HG03378 (cell line): ENCODE measurements around the gene PRPS1L1.

Source experiments
- ATAC-seq: cut with Tn5 transposase; IDR thresholded peaks from one replicate; pipeline ENCODE4 v1.9.1; 2021; ENCODE audit warnings: mild to moderate bottlenecking, moderate library complexity; ENCODE audit not compliant: unreplicated experiment

PRPS1L1 gene

GRCh38 chr7:18016547-18017444 is 10.8 kb downstream of the PRPS1L1 start:
- ATAC-seq = no peak

- ATAC-seq = no peak
Observed at GRCh38 chr7:18013936-18014335, 13.7 kb downstream of the PRPS1L1 start.

GRCh38 chr7:18004372-18004771 is 23.3 kb downstream of the PRPS1L1 start:
- ATAC-seq = no peak

- ATAC-seq = no peak
Observed at GRCh38 chr7:18003286-18003994, 24.2 kb downstream of the PRPS1L1 start.

- no peak for ATAC-seq
Observed at GRCh38 chr7:17998692-17999091, 29.0 kb downstream of the PRPS1L1 start.

- no peak for ATAC-seq
Observed at GRCh38 chr7:17996442-17997223, 31.0 kb downstream of the PRPS1L1 start.

- no peak for ATAC-seq
Observed at GRCh38 chr7:17996040-17996439, 31.6 kb downstream of the PRPS1L1 start.

GRCh38 chr7:17994079-17994850 is 33.4 kb downstream of the PRPS1L1 start:
- ATAC-seq = no peak

GRCh38 chr7:17991866-17992648 is 35.6 kb downstream of the PRPS1L1 start:
- ATAC-seq = no peak

- ATAC-seq = no peak
Observed at GRCh38 chr7:17990761-17991160, 36.9 kb downstream of the PRPS1L1 start.

- ATAC-seq = no peak
Observed at GRCh38 chr7:17989546-17989945, 38.1 kb downstream of the PRPS1L1 start.

GRCh38 chr7:17988858-17989257 is 38.8 kb downstream of the PRPS1L1 start:
- ATAC-seq = no peak

GRCh38 chr7:17988141-17988540 is 39.5 kb downstream of the PRPS1L1 start:
- no peak for ATAC-seq

GRCh38 chr7:17986851-17987250 is 40.8 kb downstream of the PRPS1L1 start:
- no peak for ATAC-seq

- no peak for ATAC-seq
Observed at GRCh38 chr7:17985473-17986239, 42.0 kb downstream of the PRPS1L1 start.

- ATAC-seq = no peak
Observed at GRCh38 chr7:17984288-17984687, 43.4 kb downstream of the PRPS1L1 start.

- ATAC-seq = no peak
Observed at GRCh38 chr7:17983221-17984062, 44.2 kb downstream of the PRPS1L1 start.

GRCh38 chr7:17976952-17977351 is 50.7 kb downstream of the PRPS1L1 start:
- ATAC-seq = no peak
